CD4-positive, alpha-beta T cell treated with Interleukin-10 for 1 hour (primary cell): ENCODE results near the gene TXNRD1.
"Not testable (repeated sequence)": the region's sequence is repeated elsewhere in the genome, so short reads cannot be mapped to it uniquely, and the experiment has no call there.

ENCODE experiments used
- DNase-seq: peaks from one replicate; pipeline ENCODE4 v3.0.0-alpha.2; 2020

Gene TXNRD1

DNA sequence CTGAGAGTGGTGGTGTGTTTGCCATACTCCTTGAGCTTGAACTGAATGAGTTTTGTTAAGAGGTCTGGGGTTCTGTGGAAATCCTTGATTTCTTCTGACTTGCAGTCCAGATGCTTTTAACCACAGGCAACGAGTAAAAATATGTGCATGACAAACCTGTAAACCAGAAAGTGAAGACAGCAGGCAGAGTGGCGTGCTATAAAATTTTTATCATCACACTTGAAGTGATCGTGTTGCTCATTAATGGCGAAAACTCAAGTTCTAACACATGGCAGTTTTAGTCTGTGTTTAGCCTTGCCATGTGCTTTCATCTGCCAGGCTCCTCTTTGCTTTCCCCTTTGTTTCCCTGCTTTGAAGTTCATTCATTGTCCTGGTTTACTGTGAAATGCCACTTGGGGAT lies 28.0 kb downstream of the TXNRD1 start:
- DNase-seq, result no peak

GRCh38 chr12:104243971-104244370 lies 28.4 kb downstream of the TXNRD1 start:
- DNase-seq, result no peak

- no peak for DNase-seq
Observed at GRCh38 chr12:104247698-104248097, 32.1 kb downstream of the TXNRD1 start.

- DNase-seq, result no peak
Observed at GRCh38 chr12:104248444-104248843, 32.9 kb downstream of the TXNRD1 start.

GRCh38 chr12:104249017-104249416 lies 33.4 kb downstream of the TXNRD1 start:
- no peak for DNase-seq

DNA sequence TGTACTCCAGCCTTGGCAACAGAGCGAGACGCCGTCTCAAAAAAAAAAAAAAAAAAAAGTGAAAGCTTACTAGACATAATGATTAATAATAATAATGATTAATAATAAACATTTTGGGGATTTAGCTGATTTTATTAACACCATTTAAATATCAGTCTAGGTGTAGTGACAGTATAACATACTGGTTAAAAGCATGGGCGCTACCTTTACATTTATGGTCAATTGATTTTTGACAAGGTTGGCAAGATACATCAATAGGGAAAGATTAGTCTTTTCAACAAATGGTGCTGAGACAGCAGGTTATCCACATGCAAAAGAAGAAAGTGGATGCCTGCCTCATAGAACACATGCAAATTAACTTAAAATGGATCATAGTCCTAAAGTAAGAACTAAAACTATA lies 34.3 kb downstream of the TXNRD1 start:
- no peak for DNase-seq

GRCh38 chr12:104250366-104251125 lies 35.0 kb downstream of the TXNRD1 start:
- no peak for DNase-seq

GRCh38 chr12:104257913-104258472 lies 42.4 kb downstream of the TXNRD1 start:
- DNase-seq, result no peak

GRCh38 chr12:104258476-104259067 lies 43.0 kb downstream of the TXNRD1 start:
- no peak for DNase-seq

GRCh38 chr12:104263026-104263425 lies 47.4 kb downstream of the TXNRD1 start:
- no peak for DNase-seq

DNA sequence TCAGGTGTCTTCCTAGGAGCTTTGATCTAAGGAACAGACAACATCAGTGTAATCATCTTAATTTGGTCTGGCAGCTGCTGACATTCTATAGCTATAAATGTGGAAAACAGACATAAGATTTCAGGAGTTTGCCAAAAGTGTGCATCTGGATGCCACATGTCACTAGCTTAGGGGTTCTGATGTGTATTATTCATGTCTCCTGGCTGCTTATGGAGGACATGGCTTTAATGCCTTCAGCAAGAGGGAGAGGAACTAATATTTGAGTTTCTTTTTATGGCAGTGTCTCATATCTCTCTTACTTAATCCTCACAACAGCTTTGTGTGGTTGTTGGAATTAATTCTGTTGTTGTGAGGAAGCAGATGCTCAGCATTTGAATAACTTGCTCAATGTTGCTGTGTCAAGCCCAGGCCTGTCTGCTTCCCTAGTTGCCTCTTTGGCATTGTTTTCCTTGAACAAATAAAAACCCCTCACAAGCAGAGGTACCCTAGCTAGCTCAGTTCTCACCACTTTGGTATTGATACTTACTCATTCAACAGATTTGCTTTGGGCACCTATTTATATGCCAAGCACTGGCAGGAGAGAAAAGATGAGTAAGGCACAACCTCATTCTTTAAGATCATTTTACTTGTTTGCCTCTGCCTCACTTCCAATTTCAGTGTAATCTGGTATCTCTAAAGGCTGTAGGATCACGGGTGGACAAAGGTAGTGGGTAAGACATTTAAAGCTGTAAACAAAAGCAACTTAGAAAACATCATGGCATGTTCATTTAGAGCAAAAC lies 48.2 kb downstream of the TXNRD1 start:
- no peak for DNase-seq

- DNase-seq, result not testable (repeated sequence)
Observed at GRCh38 chr12:104265436-104265835, 49.9 kb downstream of the TXNRD1 start.

GRCh38 chr12:104272938-104273337 lies 57.4 kb downstream of the TXNRD1 start:
- DNase-seq, result no peak

- no peak for DNase-seq
Observed at GRCh38 chr12:104273503-104273902, 57.9 kb downstream of the TXNRD1 start.

DNA sequence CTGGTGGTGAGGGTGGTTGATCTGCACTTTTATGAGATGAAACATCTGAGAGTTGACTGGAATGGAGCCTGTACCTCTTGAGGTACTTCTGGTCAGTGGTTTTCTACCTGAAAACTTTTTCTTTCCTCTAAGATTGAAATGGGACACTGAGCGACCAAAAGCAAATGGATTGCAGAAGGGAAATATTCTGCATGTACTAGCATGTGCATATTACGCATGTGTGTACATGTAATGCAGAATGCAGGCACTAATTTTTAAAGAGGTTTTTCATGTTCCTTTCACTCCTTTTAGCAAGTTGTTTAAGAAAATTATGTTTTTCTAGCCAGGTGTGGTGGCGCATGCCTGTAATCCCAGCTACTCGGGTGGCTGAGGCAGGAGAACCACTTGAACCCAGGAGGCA lies 59.2 kb downstream of the TXNRD1 start:
- no peak for DNase-seq

DNA sequence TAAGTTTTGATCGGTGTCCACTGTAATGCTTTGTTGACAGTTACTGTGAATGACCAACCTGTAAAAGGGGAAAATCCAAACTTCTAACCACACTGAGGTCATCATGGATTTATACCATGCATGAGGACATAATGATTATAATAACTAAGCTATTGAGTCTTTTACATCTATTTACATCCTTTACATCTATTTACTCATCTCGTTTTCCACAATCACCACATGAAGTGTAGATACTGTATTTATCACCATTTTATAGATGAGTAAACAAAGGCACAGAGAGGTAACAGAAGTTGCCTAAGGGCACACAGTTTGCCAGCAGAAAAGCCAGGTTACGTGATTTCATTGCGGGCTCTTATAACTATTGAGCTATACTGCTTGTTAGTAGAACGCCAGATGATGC lies 60.1 kb downstream of the TXNRD1 start:
- DNase-seq, result no peak

GRCh38 chr12:104276273-104277131 lies 60.9 kb downstream of the TXNRD1 start:
- no peak for DNase-seq

DNA sequence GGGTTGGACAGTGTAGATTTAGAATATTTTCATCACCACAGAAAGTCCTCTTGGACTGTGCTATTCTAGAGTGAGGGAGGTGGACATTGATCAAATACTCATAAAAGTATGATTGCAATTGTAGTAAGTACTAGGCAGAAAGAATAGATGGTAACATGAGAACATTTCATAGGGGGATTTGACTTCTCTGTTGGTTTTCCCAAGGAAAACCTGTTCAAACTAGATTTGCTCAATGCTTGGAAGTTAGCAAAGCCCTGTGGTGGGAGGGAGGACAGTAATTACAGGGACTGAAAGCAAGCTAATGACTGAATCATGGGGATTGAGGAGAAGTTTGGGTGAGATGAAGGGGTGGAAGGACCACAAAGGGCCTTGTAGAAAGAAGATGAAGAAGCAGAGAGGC lies 63.6 kb downstream of the TXNRD1 start:
- DNase-seq, result no peak

DNA sequence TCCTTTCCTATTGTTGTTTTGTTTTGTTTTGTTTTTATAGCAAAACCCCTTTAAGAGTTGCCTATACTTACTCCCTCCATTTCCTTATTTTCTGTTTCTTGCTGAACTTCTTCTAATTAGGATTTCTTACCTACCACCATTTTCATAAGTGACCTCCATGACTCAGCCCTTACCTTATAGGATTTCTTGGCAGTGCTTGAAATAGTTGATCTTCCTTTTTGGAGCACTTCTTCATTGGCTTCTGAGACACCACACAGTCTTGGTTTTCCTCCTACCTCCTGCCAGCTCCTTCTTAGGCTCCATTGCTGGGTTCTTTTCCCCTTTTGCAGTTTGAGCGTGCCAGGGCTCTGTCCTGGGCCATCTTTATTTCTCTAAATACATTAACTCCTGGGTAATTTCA lies 64.5 kb downstream of the TXNRD1 start:
- DNase-seq, result no peak

GRCh38 chr12:104280717-104281458 lies 65.3 kb downstream of the TXNRD1 start:
- DNase-seq, result no peak

GRCh38 chr12:104281636-104282035 lies 66.1 kb downstream of the TXNRD1 start:
- DNase-seq, result no peak

DNA sequence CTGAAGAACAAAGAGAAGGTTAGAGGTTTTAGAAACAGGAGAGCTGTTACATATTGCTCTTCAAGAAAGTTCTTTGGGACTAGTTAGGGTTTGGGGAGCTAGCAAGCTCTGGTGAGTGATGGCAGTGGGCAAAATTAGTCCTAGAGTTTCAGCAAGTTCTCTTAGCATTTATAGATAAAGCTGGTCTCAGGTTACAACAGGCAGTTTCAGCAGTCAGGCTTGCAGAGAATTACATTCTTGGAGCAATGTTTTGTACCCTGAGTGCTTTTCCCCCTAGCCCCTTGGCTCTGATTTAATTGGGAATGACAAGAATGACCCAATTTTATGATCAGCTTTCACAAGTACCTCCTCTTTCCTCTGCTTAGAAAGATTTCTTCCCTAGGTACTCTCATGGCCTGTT lies 66.5 kb downstream of the TXNRD1 start:
- DNase-seq, result no peak
